GM21619 (cell line): ENCODE results near the gene TAPBP.
"Not testable (repeated sequence)": the region's sequence is repeated elsewhere in the genome, so short reads cannot be mapped to it uniquely, and the experiment has no call there.

Experiments
- ATAC-seq: cut with Tn5 transposase; IDR thresholded peaks from one replicate; pipeline ENCODE4 v1.9.1; 2021; ENCODE audit not compliant: unreplicated experiment

The TAPBP gene

GRCh38 chr6:33277663-33278391 is 36.1 kb downstream of the TAPBP start:
- no peak for ATAC-seq

- peak; percentile 52 for ATAC-seq
Measured at GRCh38 chr6:33276864-33277662, 36.8 kb downstream of the TAPBP start, which contains the start of gene B3GALT4. TSS of gene B3GALT4 (plus strand) at chr6:33277123. CDS start at chr6:33277420, 297 bp downstream.

DNA sequence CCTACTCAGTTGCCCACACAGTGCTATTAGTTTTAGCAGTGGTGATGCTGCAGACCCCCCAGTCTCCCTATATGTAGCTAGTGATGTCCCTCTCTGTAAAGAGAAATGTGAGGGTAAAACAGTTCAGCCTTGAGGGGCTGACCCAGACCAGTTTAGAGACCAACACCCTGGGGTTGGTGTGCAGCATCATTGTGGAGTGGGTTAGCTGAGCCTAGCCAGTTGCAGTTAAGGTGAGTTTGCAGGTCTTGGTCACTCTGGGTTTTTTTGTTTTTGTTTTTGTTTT is 37.4 kb downstream of the TAPBP start:
- no peak for ATAC-seq

DNA sequence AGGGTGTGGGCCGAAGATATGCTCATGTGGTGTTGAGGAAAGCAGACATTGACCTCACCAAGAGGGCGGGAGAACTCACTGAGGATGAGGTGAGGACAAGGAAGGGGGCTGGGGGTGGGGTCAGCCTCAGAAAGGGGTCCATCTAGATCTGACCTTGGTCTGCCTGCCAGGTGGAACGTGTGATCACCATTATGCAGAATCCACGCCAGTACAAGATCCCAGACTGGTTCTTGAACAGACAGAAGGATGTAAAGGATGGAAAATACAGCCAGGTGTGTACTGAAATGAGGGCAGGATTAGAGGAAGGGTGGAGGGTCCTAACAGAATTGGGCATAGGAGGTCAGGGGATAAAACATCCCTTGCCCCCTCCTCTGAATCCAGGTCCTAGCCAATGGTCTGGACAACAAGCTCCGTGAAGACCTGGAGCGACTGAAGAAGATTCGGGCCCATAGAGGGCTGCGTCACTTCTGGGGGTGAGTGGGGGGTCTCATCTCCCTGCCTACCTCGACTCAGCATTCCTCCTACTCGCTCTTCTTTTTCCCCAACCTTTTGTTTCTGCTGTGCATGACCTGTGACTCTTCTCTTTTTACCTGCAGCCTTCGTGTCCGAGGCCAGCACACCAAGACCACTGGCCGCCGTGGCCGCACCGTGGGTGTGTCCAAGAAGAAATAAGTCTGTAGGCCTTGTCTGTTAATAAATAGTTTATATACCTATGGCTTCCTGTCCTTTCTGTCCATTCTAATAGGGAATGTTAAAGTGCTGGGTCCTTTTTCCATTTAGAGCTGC is 37.9 kb downstream of the TAPBP start:
- not testable (repeated sequence) for ATAC-seq

DNA sequence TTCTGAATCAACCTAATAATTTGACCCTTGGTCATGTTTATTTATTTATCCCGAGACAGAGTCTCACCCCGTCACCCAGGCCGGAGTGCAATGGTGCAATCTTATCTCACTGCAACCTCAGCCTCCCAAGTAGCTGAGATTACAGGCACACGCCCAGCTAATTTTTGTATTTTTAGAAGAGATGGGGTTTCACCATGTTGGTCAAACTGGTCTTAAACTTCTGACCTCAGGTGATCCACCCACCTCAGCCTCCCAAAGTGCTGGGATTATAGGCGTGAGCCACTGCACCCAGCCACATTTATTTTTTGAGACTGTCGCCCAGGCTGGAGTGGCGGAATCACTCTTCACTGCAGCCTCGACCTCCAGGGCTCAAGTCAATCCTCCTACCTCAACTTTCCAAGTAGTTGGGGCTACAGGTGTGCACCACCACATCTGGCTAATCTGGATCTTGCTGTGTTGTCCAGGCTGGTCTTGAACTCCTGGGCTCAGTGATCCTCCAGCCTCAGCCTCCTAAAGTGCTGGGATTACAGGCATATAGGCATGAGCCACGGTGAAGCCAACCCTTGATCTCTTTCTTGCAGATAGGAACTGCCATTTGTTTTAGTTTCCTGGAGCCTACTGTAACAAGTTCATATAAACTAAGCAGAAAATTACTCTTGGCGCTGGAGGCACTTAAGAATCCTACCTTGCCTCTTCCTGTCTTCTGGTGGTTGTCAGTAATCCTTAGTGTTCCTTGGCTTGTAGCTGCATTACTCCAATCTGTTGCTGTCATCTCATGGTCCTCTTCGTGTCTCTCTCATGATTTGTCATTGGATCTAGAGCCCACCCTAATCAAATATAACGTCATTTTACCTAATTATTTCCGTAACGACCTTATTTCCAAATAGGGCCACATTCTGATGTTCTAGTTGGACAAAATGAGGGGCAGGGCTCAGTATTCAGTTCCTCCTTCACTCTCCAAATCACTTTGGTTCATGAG is 39.7 kb downstream of the TAPBP start:
- ATAC-seq, result no peak

- no peak for ATAC-seq
Measured at GRCh38 chr6:33273129-33273923, 40.6 kb downstream of the TAPBP start.

DNA sequence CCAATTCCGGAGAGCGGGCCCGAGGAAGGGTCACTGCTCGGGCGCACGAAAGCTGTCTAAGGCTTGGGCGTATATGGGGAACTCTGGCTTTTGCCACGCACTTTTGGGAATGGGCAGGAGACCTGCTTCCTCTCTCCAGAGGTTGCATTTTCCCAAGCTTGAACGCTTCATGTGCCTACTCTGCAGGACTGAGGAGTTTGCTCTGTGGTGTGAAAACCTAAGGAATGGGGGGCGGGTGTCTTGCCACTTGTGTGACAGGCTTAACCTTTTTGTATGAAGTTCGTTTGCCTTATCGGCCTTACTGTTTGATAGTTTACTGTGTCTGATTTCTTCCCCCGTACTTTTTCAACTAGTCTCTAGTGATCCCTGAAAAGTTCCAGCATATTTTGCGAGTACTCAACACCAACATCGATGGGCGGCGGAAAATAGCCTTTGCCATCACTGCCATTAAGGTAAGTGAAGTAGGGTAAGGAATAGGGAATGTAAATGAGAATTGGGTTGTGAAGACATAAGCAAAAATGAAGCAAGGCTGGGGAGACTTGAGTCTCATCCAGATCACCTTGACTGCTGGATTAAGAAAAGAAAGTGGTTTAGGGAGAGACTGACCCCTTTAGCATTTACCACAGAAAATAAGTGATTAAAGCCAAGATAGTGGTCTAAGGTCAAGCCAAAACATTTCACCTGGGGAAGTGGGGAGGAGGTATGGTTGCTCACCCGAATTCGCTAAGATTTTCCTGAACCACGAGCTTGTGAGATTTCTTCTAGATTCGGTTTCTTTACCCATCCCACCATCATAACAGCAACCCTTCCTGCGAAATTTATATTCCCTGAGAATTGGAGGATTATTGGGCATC is 41.4 kb downstream of the TAPBP start:
- ATAC-seq, result no peak

- ATAC-seq, result peak; percentile 70
Measured at GRCh38 chr6:33271468-33272274, 42.2 kb downstream of the TAPBP start, which contains the start of the genes RPS18 and VPS52. TSS of gene RPS18 (plus strand) at chr6:33272075. CDS start at chr6:33272120, 45 bp downstream. TSS of gene VPS52 (minus strand) at chr6:33271876. CDS start at chr6:33271675, 201 bp downstream.

- ATAC-seq, result no peak
Measured at GRCh38 chr6:33271117-33271467, 42.8 kb downstream of the TAPBP start.

DNA sequence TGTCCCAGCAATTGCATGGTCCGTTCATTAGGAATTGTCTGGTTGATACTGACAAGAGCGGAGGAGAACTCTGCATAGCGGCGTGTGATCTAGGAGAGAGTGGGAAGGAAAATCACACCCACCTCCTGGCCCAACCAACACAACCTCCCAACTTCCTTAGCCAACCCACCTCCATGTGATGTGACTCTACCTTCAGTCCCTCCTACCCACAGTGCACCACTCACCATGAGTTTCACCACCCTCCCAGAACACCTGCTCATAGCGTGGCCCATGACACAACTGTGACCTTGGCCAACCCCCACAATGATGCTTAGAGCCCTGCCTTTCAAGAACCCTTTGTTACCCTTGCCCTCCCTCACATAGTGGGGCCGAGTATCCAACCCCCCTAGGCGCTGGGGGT is 49.9 kb downstream of the TAPBP start:
- ATAC-seq, result no peak

- not testable (repeated sequence) for ATAC-seq
Measured at GRCh38 chr6:33262490-33262889, 51.4 kb downstream of the TAPBP start.

- no peak for ATAC-seq
Measured at GRCh38 chr6:33259032-33259431, 54.8 kb downstream of the TAPBP start.

- no peak for ATAC-seq
Measured at GRCh38 chr6:33254591-33254990, 59.3 kb downstream of the TAPBP start.

GRCh38 chr6:33252759-33253158 is 61.1 kb downstream of the TAPBP start:
- ATAC-seq, result no peak

GRCh38 chr6:33251395-33252012 is 62.4 kb downstream of the TAPBP start:
- no peak for ATAC-seq

GRCh38 chr6:33250731-33251130 is 63.1 kb downstream of the TAPBP start:
- ATAC-seq, result no peak
